SK-N-SH (cell line): ENCODE data around the gene RAB40C. TPM values are rescaled to one million over a fixed set of nuclear protein-coding genes. Genes with fewer than 3 reads are reported as not detected.
A peak's percentile ranks its signal among the peaks of the same experiment; 100 is the strongest.

ENCODE experiments used
- CTCF ChIA-PET: fragments of 300-600, 350-600 bp; formaldehyde crosslinking; extraction: SDS; loops from one replicate; lab custom pipeline; 2021; lab: Yijun Ruan, JAX
- POLR2A ChIA-PET: fragments of 350-600 bp; sonication (Branson Sonifier 250); formaldehyde crosslinking; extraction: SDS; loops from one replicate; lab custom pipeline; 2020; ENCODE audit warnings: antibody characterized with exemption, inconsistent platforms; lab: Yijun Ruan, JAX
- DNase-seq: peaks from one replicate; pipeline ENCODE4 v3.0.0; 2012
- H2AFZ ChIP-seq: fragments of 200-600 bp; sonication (generic); 2 replicates; pipeline ENCODE4 v1.8.1; 2016; ENCODE audit warnings: antibody characterized with exemption, mild to moderate bottlenecking, low read depth
- H3F3A ChIP-seq: fragments of 200-600 bp; sonication (generic); replicated peaks from 2 replicates; pipeline ENCODE3; 2016; ENCODE audit warnings: antibody characterized with exemption, mild to moderate bottlenecking; ENCODE audit not compliant: insufficient read depth
- H3K27ac ChIP-seq, 2 experiments: fragments of 200-500 bp in 1 of 2; fragments of 200-600 bp in 1 of 2; sonication (Bioruptor generic) in 1 of 2; sonication (generic), shearing (Covaris generic) in 1 of 2; 2 replicates each; pipeline versions ENCODE4 v1.5.1 to v1.6.1; 2014 to 2016; ENCODE audit warnings: low read depth in 2 of 2, inconsistent platforms in 1 of 2, low read length in 1 of 2, mild to moderate bottlenecking in 1 of 2, mixed read lengths in 1 of 2
- H3K27me3 ChIP-seq: fragments of 200-600 bp; sonication (generic), shearing (Covaris generic); 2 replicates; pipeline ENCODE4 v1.6.1; 2016; ENCODE audit warnings: mixed run types; ENCODE audit not compliant: insufficient read depth
- H3K36me3 ChIP-seq, 2 experiments: fragments of 200-500 bp in 1 of 2; fragments of 200-600 bp in 1 of 2; sonication (Bioruptor generic) in 1 of 2; sonication (generic) in 1 of 2; replicated peaks in 1 of 2; 2 replicates each; pipeline versions ENCODE3 to v1.5.1; 2014 to 2016; ENCODE audit warnings: low read length in 1 of 2, mild to moderate bottlenecking in 1 of 2; ENCODE audit not compliant: insufficient read depth in 2 of 2, control insufficient read depth in 1 of 2
- H3K4me1 ChIP-seq, 2 experiments: fragments of 200-500 bp in 1 of 2; fragments of 200-600 bp in 1 of 2; sonication (Bioruptor generic) in 1 of 2; sonication (generic), shearing (Covaris generic) in 1 of 2; 2 replicates each; pipeline versions ENCODE4 v1.5.1 to v1.6.1; 2014 to 2016; ENCODE audit warnings: low read depth in 1 of 2, low read length in 1 of 2, mixed run types in 1 of 2; ENCODE audit not compliant: insufficient read depth in 2 of 2, control insufficient read depth in 1 of 2
- H3K4me2 ChIP-seq: fragments of 200-600 bp; sonication (generic), shearing (Covaris generic); 2 replicates; pipeline ENCODE4 v1.6.1; 2017; ENCODE audit warnings: mixed run types
- H3K4me3 ChIP-seq, 2 experiments: fragments of 200-500 bp in 1 of 2; fragments of 200-600 bp in 1 of 2; sonication (Bioruptor generic) in 1 of 2; sonication (generic), shearing (Covaris generic) in 1 of 2; 2 replicates each; pipeline versions ENCODE4 v1.5.1 to v1.8.1; 2014 to 2016; ENCODE audit warnings: low read depth in 2 of 2, inconsistent platforms in 1 of 2, low read length in 1 of 2, mild to moderate bottlenecking in 1 of 2, mixed read lengths in 1 of 2, moderate library complexity in 1 of 2
- H3K79me2 ChIP-seq: fragments of 200-600 bp; sonication (generic); 2 replicates; pipeline ENCODE4 v1.8.1; 2017; ENCODE audit warnings: mild to moderate bottlenecking; ENCODE audit not compliant: insufficient read depth
- H3K9ac ChIP-seq: fragments of 200-600 bp; sonication (generic); 2 replicates; pipeline ENCODE4 v1.6.1; 2017; ENCODE audit warnings: mixed run types
- H3K9me2 ChIP-seq: fragments of 200-600 bp; sonication (generic); 2 replicates; pipeline ENCODE4 v1.6.1; 2017; ENCODE audit warnings: mixed run types
- H3K9me3 ChIP-seq: fragments of 200-600 bp; sonication (generic); 2 replicates; pipeline ENCODE4 v1.6.1; 2017; ENCODE audit warnings: mixed run types, mild to moderate bottlenecking, moderate library complexity
- H4K20me1 ChIP-seq: fragments of 200-600 bp; sonication (generic); 2 replicates; pipeline ENCODE4 v1.6.1; 2017; ENCODE audit warnings: mild to moderate bottlenecking, mixed run types; ENCODE audit not compliant: insufficient read depth
- CHD2 ChIP-seq: fragments of 150-350 bp; IDR thresholded peaks from 2 replicates; pipeline ENCODE4 v1.6.1; 2018; ENCODE audit warnings: low read length; ENCODE audit not compliant: partially characterized antibody
- ELF1 ChIP-seq: IDR thresholded peaks from 2 replicates; pipeline ENCODE4 v1.4.0; 2012
- EP300 ChIP-seq, 2 experiments: IDR thresholded peaks; 2 replicates each; pipeline versions ENCODE4 v1.4.0 to v1.6.1; 2012; ENCODE audit warnings: borderline replicate concordance in 1 of 2, low read depth in 1 of 2, low read length in 1 of 2
- FOXJ3 ChIP-seq: sonication (generic); formaldehyde crosslinking; IDR thresholded peaks from 2 replicates; pipeline ENCODE4 v1.5.1; 2020; ENCODE audit warnings: mild to moderate bottlenecking, missing genetic modification reagents
- GABPA ChIP-seq: IDR thresholded peaks from 2 replicates; pipeline ENCODE4 v1.4.0; 2012; ENCODE audit warnings: low read depth, mild to moderate bottlenecking
- JUND ChIP-seq: IDR thresholded peaks from 2 replicates; pipeline ENCODE4 v1.4.0; 2012
- RXRA ChIP-seq: IDR thresholded peaks from 2 replicates; pipeline ENCODE4 v1.4.0; 2012; ENCODE audit warnings: low read depth, mild to moderate bottlenecking, borderline replicate concordance
- SIN3A ChIP-seq: IDR thresholded peaks from 2 replicates; pipeline ENCODE4 v1.6.1; 2012; ENCODE audit warnings: low read depth, mild to moderate bottlenecking, low read length, moderate library complexity, borderline replicate concordance
- TCF12 ChIP-seq: IDR thresholded peaks from 2 replicates; pipeline ENCODE4 v1.4.0; 2012
- WGBS: methylation state at CpG from one replicate; pipeline ENCODE4 v1.1.6; 2017; ENCODE audit warnings: low lambda C conversion rate; 5-methylcytosine and 5-hydroxymethylcytosine counted together
- polyA plus RNA-seq, 3 experiments: library from polyadenylated mRNA; depleted of rRNA; stranded (reverse); fragments of >200 nt; gene quantifications; 2 replicates each; pipeline ENCODE4 v1.2.3, GENCODE V29; 2012
- TF ChIP-seq, protein P1 (sequence below): IDR thresholded peaks from 2 replicates; pipeline ENCODE4; 2012
- TF ChIP-seq, protein P2 (sequence below): IDR thresholded peaks from 2 replicates; pipeline ENCODE4 v1.4.0; 2012; ENCODE audit warnings: low read depth, borderline replicate concordance
- TF ChIP-seq, protein P3 (sequence below): IDR thresholded peaks from 2 replicates; pipeline ENCODE4 v1.6.1; 2012; ENCODE audit warnings: mild to moderate bottlenecking, low read depth, low read length, moderate library complexity

The RAB40C gene
- polyA plus RNA-seq, 1 of the 3 experiments (the other 2 are of a cell fraction) = 13.0 TPM

DNA sequence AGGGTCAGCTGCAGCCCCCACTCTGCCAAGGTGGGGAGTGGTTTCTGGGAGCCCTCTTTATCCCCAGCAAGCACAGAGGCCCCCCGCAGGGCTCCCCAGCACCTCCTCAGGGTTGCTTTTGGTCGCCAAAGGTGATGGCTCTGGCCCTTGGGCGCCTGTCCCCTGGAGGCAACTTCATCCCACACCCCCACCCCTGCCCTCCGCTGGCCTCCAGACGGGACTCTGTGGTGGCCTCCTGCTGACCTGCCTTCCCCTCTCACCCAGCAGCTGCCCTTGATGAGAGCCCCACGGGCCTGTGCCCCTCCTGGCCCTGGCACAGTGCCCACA, 70.2 kb downstream of the RAB40C start:
- H3K36me3 ChIP-seq = peaks cover 0 to 49% of the 10 kb centered on the region in 2 experiments
- peak overlapping the region in 1 of 2 experiments; percentile 40; a peak in 2 of 4 replicates for H3K4me3 ChIP-seq
- H3K27me3 ChIP-seq = no peaks in the 10 kb centered on the region
- no peak for TF ChIP-seq FOXJ3
- TF ChIP-seq, protein P1, sequence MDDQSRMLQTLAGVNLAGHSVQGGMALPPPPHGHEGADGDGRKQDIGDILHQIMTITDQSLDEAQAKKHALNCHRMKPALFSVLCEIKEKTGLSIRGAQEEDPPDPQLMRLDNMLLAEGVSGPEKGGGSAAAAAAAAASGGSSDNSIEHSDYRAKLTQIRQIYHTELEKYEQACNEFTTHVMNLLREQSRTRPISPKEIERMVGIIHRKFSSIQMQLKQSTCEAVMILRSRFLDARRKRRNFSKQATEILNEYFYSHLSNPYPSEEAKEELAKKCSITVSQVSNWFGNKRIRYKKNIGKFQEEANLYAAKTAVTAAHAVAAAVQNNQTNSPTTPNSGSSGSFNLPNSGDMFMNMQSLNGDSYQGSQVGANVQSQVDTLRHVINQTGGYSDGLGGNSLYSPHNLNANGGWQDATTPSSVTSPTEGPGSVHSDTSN = no peak
- TF ChIP-seq EP300 (IDR thresholded peaks at IDR 0.05; ENCODE audit: borderline replicate concordance in 1 of 2, low read depth in 1 of 2, low read length in 1 of 2) = no peak
- TF ChIP-seq GABPA = no peak
- TF ChIP-seq RXRA = no peak
- TF ChIP-seq CHD2 = no peak
- no peak for TF ChIP-seq JUND
- TF ChIP-seq, protein P2, sequence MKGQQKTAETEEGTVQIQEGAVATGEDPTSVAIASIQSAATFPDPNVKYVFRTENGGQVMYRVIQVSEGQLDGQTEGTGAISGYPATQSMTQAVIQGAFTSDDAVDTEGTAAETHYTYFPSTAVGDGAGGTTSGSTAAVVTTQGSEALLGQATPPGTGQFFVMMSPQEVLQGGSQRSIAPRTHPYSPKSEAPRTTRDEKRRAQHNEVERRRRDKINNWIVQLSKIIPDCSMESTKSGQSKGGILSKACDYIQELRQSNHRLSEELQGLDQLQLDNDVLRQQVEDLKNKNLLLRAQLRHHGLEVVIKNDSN = no peak
- no peak for TF ChIP-seq SIN3A
- no peak for TF ChIP-seq ELF1
- TF ChIP-seq TCF12 = no peak
- TF ChIP-seq, protein P3, sequence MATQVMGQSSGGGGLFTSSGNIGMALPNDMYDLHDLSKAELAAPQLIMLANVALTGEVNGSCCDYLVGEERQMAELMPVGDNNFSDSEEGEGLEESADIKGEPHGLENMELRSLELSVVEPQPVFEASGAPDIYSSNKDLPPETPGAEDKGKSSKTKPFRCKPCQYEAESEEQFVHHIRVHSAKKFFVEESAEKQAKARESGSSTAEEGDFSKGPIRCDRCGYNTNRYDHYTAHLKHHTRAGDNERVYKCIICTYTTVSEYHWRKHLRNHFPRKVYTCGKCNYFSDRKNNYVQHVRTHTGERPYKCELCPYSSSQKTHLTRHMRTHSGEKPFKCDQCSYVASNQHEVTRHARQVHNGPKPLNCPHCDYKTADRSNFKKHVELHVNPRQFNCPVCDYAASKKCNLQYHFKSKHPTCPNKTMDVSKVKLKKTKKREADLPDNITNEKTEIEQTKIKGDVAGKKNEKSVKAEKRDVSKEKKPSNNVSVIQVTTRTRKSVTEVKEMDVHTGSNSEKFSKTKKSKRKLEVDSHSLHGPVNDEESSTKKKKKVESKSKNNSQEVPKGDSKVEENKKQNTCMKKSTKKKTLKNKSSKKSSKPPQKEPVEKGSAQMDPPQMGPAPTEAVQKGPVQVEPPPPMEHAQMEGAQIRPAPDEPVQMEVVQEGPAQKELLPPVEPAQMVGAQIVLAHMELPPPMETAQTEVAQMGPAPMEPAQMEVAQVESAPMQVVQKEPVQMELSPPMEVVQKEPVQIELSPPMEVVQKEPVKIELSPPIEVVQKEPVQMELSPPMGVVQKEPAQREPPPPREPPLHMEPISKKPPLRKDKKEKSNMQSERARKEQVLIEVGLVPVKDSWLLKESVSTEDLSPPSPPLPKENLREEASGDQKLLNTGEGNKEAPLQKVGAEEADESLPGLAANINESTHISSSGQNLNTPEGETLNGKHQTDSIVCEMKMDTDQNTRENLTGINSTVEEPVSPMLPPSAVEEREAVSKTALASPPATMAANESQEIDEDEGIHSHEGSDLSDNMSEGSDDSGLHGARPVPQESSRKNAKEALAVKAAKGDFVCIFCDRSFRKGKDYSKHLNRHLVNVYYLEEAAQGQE = no peak
- H2AFZ ChIP-seq = 0 out of 2 replicates have a peak overlapping the region, but pooled peaks have one; percentile 37
- no peak overlapping the region for H3K9ac ChIP-seq
- H3F3A ChIP-seq = no peaks in the 10 kb centered on the region
- H3K4me1 ChIP-seq = peaks cover 3 to 35% of the 10 kb centered on the region in 2 experiments; a peak in 3 of 4 replicates
- no peaks in the 10 kb centered on the region for H3K9me2 ChIP-seq
- no peaks in the 10 kb centered on the region for H4K20me1 ChIP-seq
- H3K79me2 ChIP-seq = no peaks in the 10 kb centered on the region
- H3K27ac ChIP-seq = peak overlapping the region; percentile 45 to 96
- ChIA-PET POLR2A (interaction anchor here (1.0 to 1.5 kb wide), 5 partner anchors 8 to 71 kb away, joined by 3 to 13 read pairs (median 4); partner anchors contain the start of genes METRN, METTL26 and STUB1), CTCF (interaction anchor here (0.7 to 6.7 kb wide), 13 partner anchors 10 to 88 kb away, joined by 3 to 92 read pairs (median 5); partner anchors contain the start of genes MCRIP2, RHBDL1, STUB1 and WDR24)
- no peak for DNase-seq
- no peaks in the 10 kb centered on the region for H3K9me3 ChIP-seq
- H3K4me2 ChIP-seq = peak overlapping the region; percentile 63; the same call in 1 of the 2 replicates
- 49% methylated on average over 5 of the region's 6 CpGs for WGBS
